Stimulated activated memory B cell treated with anti-CD40 and anti-IgM and Interleukin-4, amounts not matched to agents 10 μg/mL and 1 μg/mL and 100 μg/mL, for 72 hours (primary cell): ENCODE results near the gene MEOX1.
"Not testable (repeated sequence)": the region's sequence is repeated elsewhere in the genome, so short reads cannot be mapped to it uniquely, and the experiment has no call there.

ENCODE experiments used
- ATAC-seq: fragments of 150-1000 bp; cut with Tn5 transposase; 2 replicates; pipeline ENCODE4 v1.10.0; 2021
- H3K27ac Mint-ChIP-seq: one replicate; pipeline ENCODE4 v1.8.0; 2022; ENCODE audit warnings: mild to moderate bottlenecking, mixed read lengths
- H3K27me3 Mint-ChIP-seq: one replicate; pipeline ENCODE4 v1.8.0; 2022; ENCODE audit warnings: mixed read lengths
- H3K36me3 Mint-ChIP-seq: one replicate; pipeline ENCODE4 v1.8.0; 2022; ENCODE audit warnings: mixed read lengths
- H3K4me1 Mint-ChIP-seq: one replicate; pipeline ENCODE4 v1.8.0; 2022; ENCODE audit warnings: mixed read lengths
- H3K4me3 Mint-ChIP-seq: one replicate; pipeline ENCODE4 v1.8.0; 2022; ENCODE audit warnings: mild to moderate bottlenecking, moderate library complexity, mixed read lengths
- H3K9me3 Mint-ChIP-seq: one replicate; pipeline ENCODE4 v1.8.0; 2022; ENCODE audit warnings: mixed read lengths

MEOX1 gene

GRCh38 chr17:43603321-43603720 is 58.4 kb downstream of the MEOX1 start:
- no peaks in the 10 kb centered on the region for H3K27me3 Mint-ChIP-seq
- H3K27ac Mint-ChIP-seq, result no peak overlapping the region
- peaks cover 9% of the 10 kb centered on the region for H3K4me1 Mint-ChIP-seq
- H3K36me3 Mint-ChIP-seq, result no peaks in the 10 kb centered on the region
- ATAC-seq, result no peak
- no peak overlapping the region for H3K4me3 Mint-ChIP-seq
- H3K9me3 Mint-ChIP-seq, result no peaks in the 10 kb centered on the region

- H3K4me3 Mint-ChIP-seq, H3K36me3 Mint-ChIP-seq, H3K4me1 Mint-ChIP-seq, H3K27ac Mint-ChIP-seq, H3K27me3 Mint-ChIP-seq, ATAC-seq, H3K9me3 Mint-ChIP-seq: not testable (repeated sequence)
Observed at GRCh38 chr17:43602556-43602955, 59.2 kb downstream of the MEOX1 start.

DNA sequence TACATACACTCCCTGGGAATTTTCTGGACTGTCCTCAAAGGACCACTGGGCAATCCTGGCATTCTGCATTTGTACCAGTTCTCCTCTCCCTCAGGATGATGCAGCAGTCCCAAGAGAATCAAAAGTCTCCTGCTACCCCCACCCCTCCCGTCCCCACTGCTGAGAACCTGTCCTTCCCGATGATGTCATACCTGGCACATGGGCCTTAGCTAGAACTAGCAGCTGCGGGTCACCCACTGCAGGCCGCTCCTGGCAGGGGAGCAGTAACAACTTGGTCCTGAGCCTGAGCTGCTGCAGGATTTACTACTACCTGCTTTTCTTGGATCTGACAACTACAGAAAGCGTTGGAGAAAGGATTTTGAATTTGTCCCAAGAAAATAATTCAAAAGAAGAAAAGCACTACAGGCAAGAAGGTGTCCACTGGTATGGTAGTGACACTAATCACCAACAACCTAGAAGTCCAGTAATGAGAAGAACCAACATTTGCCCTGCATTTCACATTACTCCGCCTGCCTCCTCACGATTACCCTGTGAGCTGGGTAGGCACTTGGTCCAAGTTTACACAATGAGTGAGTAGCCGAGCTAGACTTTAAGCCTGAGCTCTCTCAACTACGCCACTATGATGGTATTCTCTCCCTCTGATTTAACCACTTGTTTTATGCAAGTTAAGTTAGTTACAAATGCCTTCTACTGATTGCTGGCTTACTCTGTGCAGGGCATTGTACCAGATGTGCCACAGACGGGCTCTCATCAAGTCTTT is 60.3 kb downstream of the MEOX1 start:
- no peaks in the 10 kb centered on the region for H3K9me3 Mint-ChIP-seq
- H3K27me3 Mint-ChIP-seq, result no peaks in the 10 kb centered on the region
- H3K27ac Mint-ChIP-seq, result no peak overlapping the region
- H3K36me3 Mint-ChIP-seq, result no peaks in the 10 kb centered on the region
- peak; percentile 24 for ATAC-seq
- peaks cover 9% of the 10 kb centered on the region for H3K4me1 Mint-ChIP-seq
- no peak overlapping the region for H3K4me3 Mint-ChIP-seq

DNA sequence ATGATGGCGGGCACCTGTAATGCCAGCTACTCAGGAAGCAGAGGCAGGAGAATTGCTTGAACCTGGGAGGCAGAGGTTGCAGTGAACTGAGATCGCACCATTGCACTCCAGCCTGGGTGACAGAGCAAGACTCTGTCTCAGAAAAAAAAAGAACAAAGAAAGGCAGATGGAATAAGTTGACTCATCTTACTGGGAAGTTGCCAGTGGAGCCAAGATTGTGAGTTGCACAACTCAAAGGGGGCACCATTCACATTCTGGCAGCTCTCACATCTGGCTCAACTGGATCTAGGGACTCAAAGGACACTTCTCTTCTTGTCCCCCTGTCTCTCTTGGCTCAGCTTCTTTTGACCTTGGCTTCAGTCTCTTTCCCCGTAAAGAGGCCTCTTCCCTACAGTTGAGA is 61.9 kb downstream of the MEOX1 start:
- Mint-ChIP-seq H3K4me3 (no peak overlapping the region), H3K36me3 (no peaks in the 10 kb centered on the region), H3K27ac (no peak overlapping the region), H3K27me3 (no peaks in the 10 kb centered on the region), H3K4me1 (peaks cover 4% of the 10 kb centered on the region), H3K9me3 (no peaks in the 10 kb centered on the region)
- no peak for ATAC-seq

- H3K27me3 Mint-ChIP-seq, result peaks cover 7% of the 10 kb centered on the region
- H3K4me1 Mint-ChIP-seq, result peaks cover 5% of the 10 kb centered on the region
- ATAC-seq, result no peak
- H3K9me3 Mint-ChIP-seq, result no peaks in the 10 kb centered on the region
- H3K4me3 Mint-ChIP-seq, result no peak overlapping the region
- no peak overlapping the region for H3K27ac Mint-ChIP-seq
- H3K36me3 Mint-ChIP-seq, result no peaks in the 10 kb centered on the region
Observed at GRCh38 chr17:43599046-43599395, 62.7 kb downstream of the MEOX1 start.

DNA sequence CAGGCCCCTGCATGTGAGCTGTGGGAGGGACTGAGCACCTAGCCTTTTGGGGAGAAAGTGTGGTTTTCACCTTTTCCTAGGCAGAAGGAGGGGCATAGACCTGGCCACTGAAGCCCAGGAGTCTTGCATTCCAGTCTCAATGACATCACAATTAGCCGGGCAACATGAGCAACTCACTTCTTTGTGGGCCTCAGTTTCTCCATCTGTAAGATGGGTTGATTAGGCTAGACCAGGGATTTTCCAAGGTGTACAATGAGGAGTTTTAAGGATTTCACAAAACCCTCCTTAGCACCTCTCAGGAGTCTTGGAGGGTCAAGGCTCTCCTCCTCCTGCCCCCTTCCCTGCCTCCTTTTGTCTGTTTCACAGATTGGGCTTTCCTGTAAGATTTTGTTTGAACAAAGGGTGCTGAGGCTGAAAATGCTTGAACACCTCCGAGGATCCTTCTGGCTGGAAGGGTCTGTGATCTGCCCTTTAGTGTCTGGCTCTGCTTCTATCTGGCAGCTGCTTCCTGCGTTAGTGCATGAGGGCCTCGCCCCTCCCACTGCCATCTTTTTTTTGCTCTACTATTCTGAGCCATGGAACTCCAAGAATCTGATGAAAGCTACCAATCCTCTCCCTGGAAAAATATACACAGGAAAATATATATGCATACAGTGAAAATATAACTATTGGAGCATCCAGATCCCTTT is 63.2 kb downstream of the MEOX1 start:
- no peaks in the 10 kb centered on the region for H3K36me3 Mint-ChIP-seq
- no peak for ATAC-seq
- peaks cover 10% of the 10 kb centered on the region for H3K4me1 Mint-ChIP-seq
- H3K9me3 Mint-ChIP-seq, result no peaks in the 10 kb centered on the region
- H3K4me3 Mint-ChIP-seq, result no peak overlapping the region
- peaks cover 9% of the 10 kb centered on the region for H3K27me3 Mint-ChIP-seq
- no peak overlapping the region for H3K27ac Mint-ChIP-seq

GRCh38 chr17:43597624-43598356 is 63.9 kb downstream of the MEOX1 start:
- Mint-ChIP-seq H3K27ac (no peak overlapping the region), H3K27me3 (peaks cover 9% of the 10 kb centered on the region), H3K9me3 (no peaks in the 10 kb centered on the region), H3K4me1 (peaks cover 16% of the 10 kb centered on the region), H3K4me3 (no peak overlapping the region), H3K36me3 (no peaks in the 10 kb centered on the region)
- no peak for ATAC-seq

DNA sequence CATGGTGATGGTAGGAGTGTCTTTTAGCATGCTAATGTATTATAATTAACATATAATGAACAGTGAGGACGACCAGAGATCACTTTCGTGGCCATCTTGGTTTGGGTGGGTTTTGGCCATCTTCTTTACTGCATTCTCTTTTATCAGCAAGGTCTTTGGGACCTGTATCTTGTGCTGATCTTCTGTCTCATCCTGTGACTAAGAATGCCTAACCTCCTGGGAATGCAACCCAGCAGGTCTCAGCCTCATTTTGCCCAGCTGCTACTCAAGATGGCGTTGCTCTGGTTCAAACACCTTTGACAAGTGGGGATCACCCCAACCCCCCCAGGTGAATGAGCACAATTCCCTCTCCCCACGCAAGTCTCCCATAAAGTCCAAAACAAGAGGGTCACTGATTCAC is 66.3 kb downstream of the MEOX1 start:
- no peak for ATAC-seq
- Mint-ChIP-seq H3K9me3 (no peaks in the 10 kb centered on the region), H3K36me3 (no peaks in the 10 kb centered on the region), H3K27ac (peak overlapping the region; percentile 6), H3K4me1 (peaks cover 23% of the 10 kb centered on the region), H3K4me3 (no peak overlapping the region), H3K27me3 (peaks cover 9% of the 10 kb centered on the region)

DNA sequence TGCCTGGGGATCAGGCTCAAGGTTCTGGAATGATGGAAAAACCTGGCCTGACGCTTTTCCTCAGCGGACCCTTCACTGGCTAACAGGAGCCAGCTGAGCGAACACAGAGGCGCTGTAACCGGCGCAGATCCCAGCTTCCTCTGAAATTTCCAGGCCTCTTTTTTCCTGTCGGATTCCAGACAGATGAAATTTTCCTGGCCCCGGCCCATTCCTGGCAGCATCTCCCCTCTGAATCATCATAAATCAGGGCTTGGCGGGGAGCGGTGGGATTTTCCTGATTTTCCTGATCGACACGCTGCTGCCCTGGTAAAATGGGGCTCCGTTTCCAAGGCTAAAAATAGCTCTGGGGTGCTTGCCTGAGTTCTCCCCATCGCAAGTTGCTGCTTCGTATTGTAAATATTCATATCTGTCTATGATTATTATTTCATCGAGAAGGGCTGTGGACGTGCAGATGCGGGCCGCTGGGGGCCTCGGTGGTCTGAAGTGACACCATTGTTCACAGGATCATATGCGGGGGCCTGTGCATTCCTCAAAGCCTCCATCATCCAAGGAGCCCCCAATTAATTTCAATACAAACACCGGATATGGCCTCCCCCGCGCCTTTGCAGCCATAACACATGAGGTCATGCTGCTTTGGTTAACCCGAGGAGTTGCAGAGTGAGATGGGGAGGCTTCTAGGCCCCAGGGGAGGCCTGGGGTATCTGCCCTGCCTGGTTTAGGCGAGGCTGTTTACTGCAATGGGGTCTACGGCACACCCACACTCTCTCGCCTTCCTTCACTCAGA is 69.8 kb downstream of the MEOX1 start:
- H3K36me3 Mint-ChIP-seq, result no peaks in the 10 kb centered on the region

GRCh38 chr17:43591001-43591400 is 70.7 kb downstream of the MEOX1 start:
- Mint-ChIP-seq H3K27me3 (peaks cover 9% of the 10 kb centered on the region), H3K4me3 (no peak overlapping the region), H3K27ac (no peak overlapping the region), H3K36me3 (no peaks in the 10 kb centered on the region), H3K4me1 (peaks cover 23% of the 10 kb centered on the region), H3K9me3 (no peaks in the 10 kb centered on the region)
- ATAC-seq, result no peak

More for the DNA sequence above, 69.8 kb downstream of the MEOX1 start:
- Mint-ChIP-seq H3K4me1 (peaks cover 23% of the 10 kb centered on the region), H3K27me3 (peaks cover 9% of the 10 kb centered on the region), H3K4me3 (no peak overlapping the region), H3K27ac (no peak overlapping the region), H3K9me3 (no peaks in the 10 kb centered on the region)
- peak; percentile 45 for ATAC-seq
